GM12878 (cell line): ENCODE measurements around the gene B4GALT5.

Experiments
- EP300 ChIP-seq, 2 experiments: fragments of 150-350 bp in 1 of 2; IDR thresholded peaks; 2 replicates each; pipeline ENCODE4 v1.6.1; 2011 to 2012; ENCODE audit warnings: low read depth in 2 of 2, low read length in 2 of 2, borderline replicate concordance in 1 of 2, improper control_type of control experiment in 1 of 2, inconsistent platforms in 1 of 2; ENCODE audit not compliant: control insufficient read depth in 1 of 2
- ESRRA ChIP-seq: IDR thresholded peaks from 2 replicates; pipeline ENCODE4 v1.6.1; 2012; ENCODE audit warnings: mild to moderate bottlenecking, low read length, improper control_type of control experiment
- EZH2 ChIP-seq: IDR thresholded peaks from 2 replicates; pipeline ENCODE4 v1.6.1; 2012; ENCODE audit warnings: low read depth, mild to moderate bottlenecking, control low read depth, inconsistent platforms, low read length, borderline replicate concordance; ENCODE audit not compliant: control insufficient read depth
- NRF1 ChIP-seq: conservative IDR thresholded peaks from 2 replicates; pipeline ENCODE4 v1.6.1; 2011; ENCODE audit warnings: mild to moderate bottlenecking, low read depth, low read length, improper control_type of control experiment
- PAX8 ChIP-seq: fragments of 450-650 bp; IDR thresholded peaks from 2 replicates; pipeline ENCODE4 v1.6.1; 2017; ENCODE audit warnings: mild to moderate bottlenecking, moderate library complexity
- POLR2A ChIP-seq: IDR thresholded peaks from 2 replicates; pipeline ENCODE4 v1.6.1; 2011; ENCODE audit warnings: low read depth, mild to moderate bottlenecking, low read length
- POLR2AphosphoS5 ChIP-seq: IDR thresholded peaks from 2 replicates; pipeline ENCODE4 v1.6.1; 2011; ENCODE audit warnings: mild to moderate bottlenecking, low read length, inconsistent platforms
- SMAD5 ChIP-seq: IDR thresholded peaks from 2 replicates; pipeline ENCODE4 v1.6.1; 2016; ENCODE audit warnings: antibody characterized with exemption, low read depth
- SP1 ChIP-seq: IDR thresholded peaks from one replicate; pipeline ENCODE4 v1.6.1; 2011; ENCODE audit warnings: low read depth, low read length
- USF2 ChIP-seq: IDR thresholded peaks from 2 replicates; pipeline ENCODE4 v1.6.1; 2011; ENCODE audit warnings: low read depth, low read length, improper control_type of control experiment, borderline replicate concordance
- TF ChIP-seq, protein P1 (sequence below), 3 experiments: IDR thresholded peaks in 2 of 3; conservative IDR thresholded peaks in 1 of 3; 2 replicates each; pipeline ENCODE4 v1.5.1; 2011; ENCODE audit warnings: low read depth in 3 of 3, low read length in 3 of 3, mild to moderate bottlenecking in 3 of 3, control low read depth in 2 of 3, moderate library complexity in 2 of 3, inconsistent platforms in 1 of 3, mixed read lengths in 1 of 3; ENCODE audit not compliant: control insufficient read depth in 2 of 3, insufficient read depth in 1 of 3; ENCODE audit errors: extremely low read depth in 1 of 3

GRCh38 chr20:49742948-49743347, 29.3 kb upstream of the B4GALT5 start:
- TF ChIP-seq EP300 (IDR thresholded peaks at IDR 0.05; ENCODE audit: borderline replicate concordance in 1 of 2, control insufficient read depth in 1 of 2, low read depth in 2 of 2, low read length in 2 of 2) (no peak), ESRRA (no peak), POLR2A (no peak), SP1 (no peak), NRF1 (no peak), USF2 (no peak), EZH2 (no peak), POLR2AphosphoS5 (no peak), PAX8 (no peak), SMAD5 (no peak)
- TF ChIP-seq, protein P1, sequence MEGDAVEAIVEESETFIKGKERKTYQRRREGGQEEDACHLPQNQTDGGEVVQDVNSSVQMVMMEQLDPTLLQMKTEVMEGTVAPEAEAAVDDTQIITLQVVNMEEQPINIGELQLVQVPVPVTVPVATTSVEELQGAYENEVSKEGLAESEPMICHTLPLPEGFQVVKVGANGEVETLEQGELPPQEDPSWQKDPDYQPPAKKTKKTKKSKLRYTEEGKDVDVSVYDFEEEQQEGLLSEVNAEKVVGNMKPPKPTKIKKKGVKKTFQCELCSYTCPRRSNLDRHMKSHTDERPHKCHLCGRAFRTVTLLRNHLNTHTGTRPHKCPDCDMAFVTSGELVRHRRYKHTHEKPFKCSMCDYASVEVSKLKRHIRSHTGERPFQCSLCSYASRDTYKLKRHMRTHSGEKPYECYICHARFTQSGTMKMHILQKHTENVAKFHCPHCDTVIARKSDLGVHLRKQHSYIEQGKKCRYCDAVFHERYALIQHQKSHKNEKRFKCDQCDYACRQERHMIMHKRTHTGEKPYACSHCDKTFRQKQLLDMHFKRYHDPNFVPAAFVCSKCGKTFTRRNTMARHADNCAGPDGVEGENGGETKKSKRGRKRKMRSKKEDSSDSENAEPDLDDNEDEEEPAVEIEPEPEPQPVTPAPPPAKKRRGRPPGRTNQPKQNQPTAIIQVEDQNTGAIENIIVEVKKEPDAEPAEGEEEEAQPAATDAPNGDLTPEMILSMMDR (IDR thresholded peaks at IDR 0.05 in 2 of 3, conservative IDR thresholded peaks at IDR 0.05 in 1 of 3; ENCODE audit: control insufficient read depth in 2 of 3, extremely low read depth in 1 of 3, insufficient read depth in 1 of 3, low read depth in 3 of 3, low read length in 3 of 3): no peak
